Left ventricle myocardium inferior (tissue), 1 donor: Measurements from ENCODE around the gene CADM3. TPM values are rescaled to one million over a fixed set of nuclear protein-coding genes. Genes with fewer than 3 reads are reported as not detected.

Source experiments
- DNase-seq: peaks from one replicate; pipeline ENCODE4 v3.0.0-alpha.2; 2020
- H3K27ac ChIP-seq: fragments of 200-600 bp; replicated peaks from 2 replicates; pipeline ENCODE4 v1.8.0; 2021
- H3K27me3 ChIP-seq: fragments of 200-600 bp; 2 replicates; pipeline ENCODE4 v1.8.0; 2021; ENCODE audit warnings: low read depth
- H3K36me3 ChIP-seq: fragments of 200-600 bp; 2 replicates; pipeline ENCODE4 v1.8.0; 2021
- H3K4me1 ChIP-seq: fragments of 200-600 bp; 2 replicates; pipeline ENCODE4 v1.8.0; 2021
- H3K4me3 ChIP-seq: fragments of 200-600 bp; 2 replicates; pipeline ENCODE4 v1.8.0; 2021; ENCODE audit warnings: mild to moderate bottlenecking, moderate library complexity
- H3K9me3 ChIP-seq: fragments of 200-600 bp; replicated peaks from 2 replicates; pipeline ENCODE4 v1.8.0; 2021
- intact Hi-C: fragments of 100-400 bp; cut with micrococcal nuclease; formaldehyde crosslinking; loops from one replicate; pipeline ENCODE4 v1.11.0; 2022
- total RNA-seq: library from RNA; stranded (reverse); fragmentation: NEBNext Ultra II Directional; extraction: Animal tissue kit (Norgen Biotek cat#: 25700); gene quantifications from one replicate; pipeline ENCODE4 v1.2.1, GENCODE V29; 2021
- TF ChIP-seq, protein P1 (sequence below): fragments of 200-600 bp; IDR thresholded peaks from 2 replicates; pipeline ENCODE4 v1.8.0; 2021; ENCODE audit warnings: antibody characterized with exemption, mild to moderate bottlenecking, borderline replicate concordance
- donor health status: DM: no; HTN: yes; CAD: no; lungs with severe emphysema.

CADM3 gene
- total RNA-seq, 1 donor from 2014 or later, result 3.7 TPM

DNA sequence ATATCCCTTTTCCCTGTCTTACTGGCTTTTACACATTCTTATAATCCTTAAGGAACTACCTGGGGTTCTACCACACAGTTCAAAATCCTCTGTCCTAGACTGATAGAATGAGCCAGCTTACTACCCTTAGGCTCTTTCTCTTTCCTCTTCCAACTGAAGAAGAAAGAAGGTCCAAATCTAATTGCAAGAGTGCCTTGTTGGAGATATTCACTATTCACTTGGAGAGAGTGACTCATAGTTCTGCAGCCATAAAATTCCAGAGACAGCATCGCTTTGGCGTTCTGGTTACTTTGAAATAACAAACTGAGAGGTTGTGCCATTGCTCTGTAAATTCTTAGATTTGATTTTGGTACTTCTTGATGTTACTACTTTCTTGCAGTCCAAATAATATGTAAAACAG, 4.2 kb downstream of the CADM3 start:
- no peak for DNase-seq
- Histone ChIP-seq H3K4me3 (no peak overlapping the region), H3K9me3 (no peaks in the 10 kb centered on the region), H3K27ac (no peak overlapping the region), H3K4me1 (peaks cover 11% of the 10 kb centered on the region), H3K27me3 (peaks cover 61% of the 10 kb centered on the region), H3K36me3 (no peaks in the 10 kb centered on the region)
- intact Hi-C loops, result no loop called here
- TF ChIP-seq, protein P1, sequence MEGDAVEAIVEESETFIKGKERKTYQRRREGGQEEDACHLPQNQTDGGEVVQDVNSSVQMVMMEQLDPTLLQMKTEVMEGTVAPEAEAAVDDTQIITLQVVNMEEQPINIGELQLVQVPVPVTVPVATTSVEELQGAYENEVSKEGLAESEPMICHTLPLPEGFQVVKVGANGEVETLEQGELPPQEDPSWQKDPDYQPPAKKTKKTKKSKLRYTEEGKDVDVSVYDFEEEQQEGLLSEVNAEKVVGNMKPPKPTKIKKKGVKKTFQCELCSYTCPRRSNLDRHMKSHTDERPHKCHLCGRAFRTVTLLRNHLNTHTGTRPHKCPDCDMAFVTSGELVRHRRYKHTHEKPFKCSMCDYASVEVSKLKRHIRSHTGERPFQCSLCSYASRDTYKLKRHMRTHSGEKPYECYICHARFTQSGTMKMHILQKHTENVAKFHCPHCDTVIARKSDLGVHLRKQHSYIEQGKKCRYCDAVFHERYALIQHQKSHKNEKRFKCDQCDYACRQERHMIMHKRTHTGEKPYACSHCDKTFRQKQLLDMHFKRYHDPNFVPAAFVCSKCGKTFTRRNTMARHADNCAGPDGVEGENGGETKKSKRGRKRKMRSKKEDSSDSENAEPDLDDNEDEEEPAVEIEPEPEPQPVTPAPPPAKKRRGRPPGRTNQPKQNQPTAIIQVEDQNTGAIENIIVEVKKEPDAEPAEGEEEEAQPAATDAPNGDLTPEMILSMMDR, result no peak

DNA sequence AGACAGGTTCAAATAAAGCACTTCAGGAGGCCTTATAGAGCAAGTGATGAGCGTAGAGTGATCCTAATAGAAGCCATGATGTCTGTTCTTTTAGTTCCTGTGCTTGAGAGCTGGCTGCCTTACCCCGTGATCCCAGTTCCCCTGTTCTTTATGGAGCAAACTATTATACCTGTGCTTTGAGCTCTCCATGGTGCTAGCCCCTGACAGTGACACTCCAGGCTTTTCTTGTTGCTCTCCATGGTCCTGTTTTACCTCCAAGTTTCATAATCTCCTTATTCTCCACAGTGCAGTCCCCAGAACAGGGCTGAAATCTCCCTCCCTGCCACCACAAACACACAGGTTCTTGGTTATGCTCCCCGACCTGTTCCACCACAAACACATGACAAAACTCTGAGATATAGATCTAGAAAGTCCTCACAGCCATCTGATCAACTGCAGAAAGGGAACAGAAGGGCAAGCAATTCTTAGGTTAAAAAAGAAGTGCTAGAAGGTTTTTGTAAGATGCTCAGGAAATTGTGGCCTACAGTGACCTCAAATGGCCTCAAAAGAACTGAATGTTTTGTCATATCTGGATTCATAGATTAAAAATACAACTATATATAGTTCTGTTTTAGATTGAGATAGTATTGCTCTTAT, 6.0 kb downstream of the CADM3 start:
- DNase-seq, result no peak
- no peaks in the 10 kb centered on the region for H3K4me1 ChIP-seq
- intact Hi-C loops, result no loop called here
- no peaks in the 10 kb centered on the region for H3K9me3 ChIP-seq
- H3K27me3 ChIP-seq, result peaks cover 59% of the 10 kb centered on the region
- H3K4me3 ChIP-seq, result no peak overlapping the region
- H3K27ac ChIP-seq, result no peak overlapping the region
- no peaks in the 10 kb centered on the region for H3K36me3 ChIP-seq
- TF ChIP-seq, protein P1, result no peak

DNA sequence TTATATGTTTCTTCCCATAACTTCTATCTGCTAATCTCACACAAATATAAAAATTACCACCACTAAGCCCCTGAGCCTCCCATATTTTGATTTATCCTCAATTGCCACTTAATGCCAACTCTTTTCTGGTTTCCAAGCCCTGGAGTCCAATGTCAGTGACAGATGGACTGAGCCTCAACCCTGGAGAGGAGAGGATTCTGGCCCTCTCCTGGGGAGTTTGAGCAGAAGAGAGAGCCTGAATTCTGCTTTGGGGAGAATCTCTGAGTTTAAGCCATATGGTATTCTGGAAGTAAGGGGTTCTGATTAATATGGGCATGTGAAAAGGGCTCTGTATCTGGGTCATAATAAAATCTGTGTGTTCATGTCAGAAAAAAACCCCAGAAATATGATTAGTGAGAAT, 8.5 kb downstream of the CADM3 start:
- TF ChIP-seq, protein P1, result no peak
- no peak for DNase-seq
- no peaks in the 10 kb centered on the region for H3K36me3 ChIP-seq
- intact Hi-C loops, result no loop called here
- H3K27ac ChIP-seq, result no peak overlapping the region
- peaks cover 51% of the 10 kb centered on the region for H3K27me3 ChIP-seq
- no peak overlapping the region for H3K4me3 ChIP-seq
- no peaks in the 10 kb centered on the region for H3K4me1 ChIP-seq
- no peaks in the 10 kb centered on the region for H3K9me3 ChIP-seq

DNA sequence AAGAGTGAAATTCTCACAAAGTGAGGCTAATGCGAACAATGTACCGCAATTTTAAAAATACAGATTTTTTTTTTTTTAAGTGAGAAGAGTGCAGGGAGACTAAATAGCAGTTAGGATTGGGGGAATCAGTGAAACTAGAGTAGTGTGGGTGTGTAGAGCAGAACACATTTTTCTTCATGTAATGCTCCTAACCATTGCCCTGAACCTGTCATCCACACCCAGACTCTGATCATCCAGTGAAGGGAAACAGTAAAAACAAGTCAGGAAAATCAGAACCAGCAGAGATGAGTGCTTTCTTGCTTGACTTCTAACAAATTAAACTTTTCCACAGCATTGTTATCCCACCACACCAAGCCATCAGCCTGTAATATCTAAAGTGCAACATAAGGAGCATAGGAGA, 9.1 kb downstream of the CADM3 start:
- DNase-seq, result no peak
- Histone ChIP-seq H3K36me3 (no peaks in the 10 kb centered on the region), H3K27me3 (peaks cover 54% of the 10 kb centered on the region), H3K4me1 (no peaks in the 10 kb centered on the region), H3K9me3 (no peaks in the 10 kb centered on the region), H3K27ac (no peak overlapping the region), H3K4me3 (no peak overlapping the region)
- TF ChIP-seq, protein P1, result no peak
- intact Hi-C loops, result no loop called here

DNA sequence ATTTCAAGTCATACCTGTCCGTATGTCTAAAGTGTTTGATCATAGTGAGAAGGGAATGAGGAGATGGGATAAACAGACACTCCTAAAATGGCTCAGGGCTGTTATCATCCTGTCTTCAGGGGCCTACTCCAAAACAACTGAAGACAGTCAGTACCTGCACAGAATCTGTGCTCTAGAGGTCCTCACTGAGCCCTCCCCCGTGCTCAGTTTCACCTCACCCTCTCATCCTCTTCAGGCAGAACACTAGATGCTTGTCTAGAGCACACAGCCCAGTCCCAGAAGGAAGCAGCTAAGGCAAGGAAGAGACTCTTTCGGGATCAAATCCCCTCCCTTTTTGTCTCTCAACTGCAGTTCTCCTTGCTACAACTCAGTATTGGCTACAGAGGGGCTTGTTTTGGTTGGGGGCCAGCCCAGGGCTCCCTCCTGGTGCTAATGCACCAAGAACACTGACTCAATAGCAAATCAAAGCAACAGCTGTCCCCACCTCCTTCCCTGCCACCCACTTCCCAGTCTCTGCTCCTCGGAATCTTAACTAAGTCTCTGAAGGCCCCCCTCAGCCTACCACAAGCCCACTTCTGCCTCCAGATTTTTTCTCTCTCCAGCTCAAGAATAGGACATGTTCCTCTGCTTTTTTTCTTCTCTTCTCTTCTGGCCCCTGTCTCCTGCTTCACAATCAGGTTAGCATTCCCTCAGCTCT, 10.1 kb downstream of the CADM3 start:
- TF ChIP-seq, protein P1, result no peak
- no peak overlapping the region for H3K4me3 ChIP-seq
- no peaks in the 10 kb centered on the region for H3K4me1 ChIP-seq
- H3K27ac ChIP-seq, result no peak overlapping the region
- intact Hi-C loops, result no loop called here
- peaks cover 63% of the 10 kb centered on the region for H3K27me3 ChIP-seq
- DNase-seq, result no peak
- H3K9me3 ChIP-seq, result no peaks in the 10 kb centered on the region
- H3K36me3 ChIP-seq, result no peaks in the 10 kb centered on the region
